ENCODE measurements around the gene POLR2E.

- TF ChIP-seq CTCF (IDR thresholded peaks at IDR 0.05) (no peak), POLR2AphosphoS5 (IDR thresholded peaks at IDR 0.05) (no peak)
Measured at GRCh38 chr19:1063909-1064660, 31.1 kb downstream of the POLR2E start.

Measured in upper lobe of left lung (tissue), 4 donors.